Kidney (tissue), 14 donors: ENCODE results near the gene LMNTD2. TPM values are rescaled to one million over a fixed set of nuclear protein-coding genes. Genes with fewer than 3 reads are reported as not detected.
A peak's percentile ranks its signal among the peaks of the same experiment; 100 is the strongest.

ENCODE experiments used
- DNase-seq, 5 donors: peaks; one replicate each; pipeline ENCODE4 v3.0.0-alpha.2; 2013 to 2020
- FAIRE-seq: peaks from 2 replicates; lab custom pipeline; 2012; peaks lifted over from hg19 to GRCh38; lab: Jason Lieb, UNC
- H3K27ac ChIP-seq, 2 donors: one replicate each; pipeline ENCODE4 v1.7.0; 2013; ENCODE audit warnings: low read depth in 2 of 2, low read length in 2 of 2, inconsistent platforms in 1 of 2
- H3K27me3 ChIP-seq: one replicate; pipeline ENCODE4 v1.7.1; 2013; ENCODE audit warnings: low read length, inconsistent platforms; ENCODE audit not compliant: control insufficient read depth, insufficient read depth
- H3K36me3 ChIP-seq, 3 donors: one replicate each; pipeline versions ENCODE4 v1.7.0 to v1.7.1; 2013; ENCODE audit warnings: low read length in 3 of 3, control low read depth in 1 of 3, inconsistent platforms in 1 of 3; ENCODE audit not compliant: insufficient read depth in 3 of 3, control insufficient read depth in 2 of 3
- H3K4me1 ChIP-seq, 3 donors: one replicate each; pipeline versions ENCODE4 v1.7.0 to v1.7.1; 2013; ENCODE audit warnings: low read length in 3 of 3, inconsistent platforms in 1 of 3, low read depth in 1 of 3; ENCODE audit not compliant: control insufficient read depth in 2 of 3, insufficient read depth in 2 of 3
- H3K4me3 ChIP-seq, 3 donors: one replicate each; pipeline versions ENCODE4 v1.7.0 to v1.8.1; 2013; ENCODE audit warnings: low read length in 3 of 3, control low read depth in 1 of 3, inconsistent platforms in 1 of 3
- H3K9ac ChIP-seq, 3 donors: one replicate each; pipeline versions ENCODE4 v1.7.0 to v1.7.1; 2013; ENCODE audit warnings: low read length in 3 of 3, control low read depth in 1 of 3, inconsistent platforms in 1 of 3
- H3K9me3 ChIP-seq, 3 donors: one replicate each; pipeline versions ENCODE4 v1.7.0 to v1.7.1; 2013; ENCODE audit warnings: low read length in 3 of 3, control low read depth in 1 of 3, inconsistent platforms in 1 of 3; ENCODE audit not compliant: control insufficient read depth in 2 of 3, insufficient read depth in 1 of 3
- intact Hi-C: fragments of 100-400 bp; cut with DNase I; formaldehyde crosslinking; loops from one replicate; pipeline ENCODE4 v1.11.1; 2022
- polyA plus RNA-seq: library from polyadenylated mRNA; stranded (reverse); fragments of 350-450 nt; fragmentation: Illumina TruSeq; extraction: RNeasy Lipid Tissue Mini Kit (QIAGEN cat#74804); gene quantifications from one replicate; pipeline ENCODE4 v1.2.3, GENCODE V29; 2014; ENCODE audit warnings: low read depth, low replicate concordance; ENCODE audit not compliant: insufficient read depth
- total RNA-seq: library from RNA; stranded (reverse); fragmentation: NEBNext Ultra II Directional; extraction: Animal tissue kit (Norgen Biotek cat#: 25700); gene quantifications from one replicate; pipeline ENCODE4 v1.2.1, GENCODE V29; 2021
- TF ChIP-seq, protein P1 (sequence below): IDR thresholded peaks from 3 replicates; pipeline ENCODE4 v1.5.1; 2012; ENCODE audit warnings: mild to moderate bottlenecking, moderate library complexity, borderline replicate concordance; ENCODE audit not compliant: insufficient read depth; ENCODE audit errors: extremely low read depth
- donor health status: control.
- donor health status: control.
- donor health status: control.
- donor health status: control.
- donor health status: control.
- donor health status: DM: yes; HTN: yes; CAD: no.
- donor health status: Normal renal cell carcinoma (clear cell type).

Gene LMNTD2
- total and polyA plus RNA-seq, 2 donors from 2014 or later = 6.2 to 8.0 TPM

DNA sequence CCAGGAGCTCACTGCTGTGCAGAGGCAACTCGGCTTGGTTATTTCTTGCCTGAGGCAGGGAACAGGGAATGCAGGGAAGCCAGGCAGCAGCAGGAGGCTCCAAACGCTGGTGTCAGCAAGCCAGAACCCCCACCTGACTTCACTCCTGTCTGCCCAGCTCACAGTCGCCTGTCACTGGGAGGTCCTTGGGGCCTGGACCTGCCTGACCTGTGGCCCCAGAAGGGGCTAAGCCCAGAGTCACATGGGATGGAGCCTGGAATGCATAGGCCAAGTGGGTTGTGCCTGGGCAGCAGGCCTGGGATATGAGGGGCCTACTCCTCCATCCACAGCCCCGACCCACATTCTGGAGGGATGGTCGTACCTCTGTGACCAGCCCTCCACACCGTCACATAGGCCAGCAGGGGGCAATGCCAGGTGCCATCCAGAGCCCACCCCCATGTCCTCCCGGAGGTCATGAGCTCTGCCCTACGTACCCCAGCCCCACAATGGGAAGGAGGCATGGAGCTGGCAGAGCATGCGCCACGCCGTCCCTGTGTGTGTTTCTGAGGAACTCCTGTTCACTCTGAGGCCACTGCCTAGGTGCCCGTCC lies 5.5 kb upstream of the LMNTD2 start:
- Histone ChIP-seq H3K36me3 (peaks cover 0 to 4% (median 0%) of the 10 kb centered on the region in 3 donors), H3K4me1 (peaks cover 0 to 36% (median 5%) of the 10 kb centered on the region in 3 donors), H3K9ac (peak overlapping the region in 1 of 3 donors; percentile 34), H3K27ac (peak overlapping the region in 1 of 2 donors; percentile 22), H3K9me3 (no peaks in the 10 kb centered on the region), H3K27me3 (no peaks in the 10 kb centered on the region), H3K4me3 (no peak overlapping the region)
- DNase-seq = peak in 1 of 5 donors; percentile 75
- intact Hi-C loops = no loop called here
- TF ChIP-seq, protein P1, sequence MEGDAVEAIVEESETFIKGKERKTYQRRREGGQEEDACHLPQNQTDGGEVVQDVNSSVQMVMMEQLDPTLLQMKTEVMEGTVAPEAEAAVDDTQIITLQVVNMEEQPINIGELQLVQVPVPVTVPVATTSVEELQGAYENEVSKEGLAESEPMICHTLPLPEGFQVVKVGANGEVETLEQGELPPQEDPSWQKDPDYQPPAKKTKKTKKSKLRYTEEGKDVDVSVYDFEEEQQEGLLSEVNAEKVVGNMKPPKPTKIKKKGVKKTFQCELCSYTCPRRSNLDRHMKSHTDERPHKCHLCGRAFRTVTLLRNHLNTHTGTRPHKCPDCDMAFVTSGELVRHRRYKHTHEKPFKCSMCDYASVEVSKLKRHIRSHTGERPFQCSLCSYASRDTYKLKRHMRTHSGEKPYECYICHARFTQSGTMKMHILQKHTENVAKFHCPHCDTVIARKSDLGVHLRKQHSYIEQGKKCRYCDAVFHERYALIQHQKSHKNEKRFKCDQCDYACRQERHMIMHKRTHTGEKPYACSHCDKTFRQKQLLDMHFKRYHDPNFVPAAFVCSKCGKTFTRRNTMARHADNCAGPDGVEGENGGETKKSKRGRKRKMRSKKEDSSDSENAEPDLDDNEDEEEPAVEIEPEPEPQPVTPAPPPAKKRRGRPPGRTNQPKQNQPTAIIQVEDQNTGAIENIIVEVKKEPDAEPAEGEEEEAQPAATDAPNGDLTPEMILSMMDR = no peak
- no peak for FAIRE-seq

- no peak overlapping the region for H3K27ac ChIP-seq
- DNase-seq (peak in 1 of 5 donors; percentile 65), FAIRE-seq (no peak)
- H3K36me3 ChIP-seq = peaks cover 0 to 4% (median 0%) of the 10 kb centered on the region in 3 donors
- peaks cover 0 to 42% (median 9%) of the 10 kb centered on the region in 3 donors for H3K4me1 ChIP-seq
- H3K9me3 ChIP-seq = no peaks in the 10 kb centered on the region
- H3K27me3 ChIP-seq = no peaks in the 10 kb centered on the region
- TF ChIP-seq, protein P1 = no peak
- H3K9ac ChIP-seq = no peak overlapping the region
- intact Hi-C loops = no loop called here
- no peak overlapping the region for H3K4me3 ChIP-seq
Measured at GRCh38 chr11:563812-564578, 3.5 kb upstream of the LMNTD2 start.

- Histone ChIP-seq H3K9me3 (no peaks in the 10 kb centered on the region), H3K27me3 (no peaks in the 10 kb centered on the region), H3K4me3 (no peak overlapping the region), H3K36me3 (peaks cover 0 to 4% (median 0%) of the 10 kb centered on the region in 3 donors), H3K9ac (no peak overlapping the region), H3K27ac (no peak overlapping the region), H3K4me1 (peaks cover 0 to 43% (median 8%) of the 10 kb centered on the region in 3 donors)
- TF ChIP-seq, protein P1 = no peak
- FAIRE-seq (no peak), DNase-seq (peak in 1 of 5 donors; percentile 70)
- intact Hi-C loops = no loop called here
Measured at GRCh38 chr11:563066-563811, 2.7 kb upstream of the LMNTD2 start.
